Heart left ventricle (tissue), 16 donors: ENCODE measurements around the gene C5orf34. TPM values are rescaled to one million over a fixed set of nuclear protein-coding genes. Genes with fewer than 3 reads are reported as not detected.

ENCODE experiments used
- ATAC-seq, 4 donors: fragments of 200-7000 bp; cut with Tn5 transposase; one replicate each; pipeline ENCODE4 v1.9.1; 2020 to 2022; ENCODE audit warnings: moderate library complexity in 4 of 4, mild to moderate bottlenecking in 3 of 4, moderate number of reproducible peaks in 1 of 4
- DNase-seq, 5 donors: peaks; one replicate each; pipeline ENCODE4 v3.0.0-alpha.2; 2020
- H3K27ac ChIP-seq, 12 donors: fragments of 200-600 bp; sonication (generic) in 4 of 12; one replicate each; pipeline versions ENCODE4 v1.5.0 to v1.8.0; 2016 to 2022; ENCODE audit warnings: mild to moderate bottlenecking in 2 of 12
- H3K27me3 ChIP-seq, 9 donors: fragments of 200-600 bp; sonication (generic) in 2 of 9; one replicate each; pipeline versions ENCODE4 v1.5.1 to v1.8.0; 2016 to 2022; ENCODE audit warnings: mild to moderate bottlenecking in 3 of 9
- H3K36me3 ChIP-seq, 9 donors: fragments of 200-600 bp; sonication (generic) in 2 of 9; one replicate each; pipeline versions ENCODE4 v1.5.0 to v1.8.0; 2018 to 2022; ENCODE audit warnings: mild to moderate bottlenecking in 2 of 9
- H3K4me1 ChIP-seq, 12 donors: fragments of 200-600 bp; sonication (generic) in 4 of 12; one replicate each; pipeline versions ENCODE4 v1.5.0 to v1.8.0; 2016 to 2022; ENCODE audit warnings: mild to moderate bottlenecking in 3 of 12
- H3K4me3 ChIP-seq, 12 donors: fragments of 200-600 bp; sonication (generic) in 4 of 12; one replicate each; pipeline versions ENCODE4 v1.5.0 to v1.8.0; 2017 to 2022; ENCODE audit warnings: mild to moderate bottlenecking in 9 of 12, moderate library complexity in 4 of 12
- H3K9me3 ChIP-seq, 12 donors: fragments of 200-600 bp; sonication (generic) in 4 of 12; one replicate each; pipeline versions ENCODE4 v1.5.0 to v1.8.0; 2016 to 2022; ENCODE audit warnings: mild to moderate bottlenecking in 1 of 12
- CTCF ChIP-seq, 12 donors: fragments of 200-600 bp; sonication (generic) in 4 of 12; IDR thresholded peaks; one replicate each; pipeline versions ENCODE4 v1.5.0 to v1.8.0; 2018 to 2022; ENCODE audit warnings: antibody characterized with exemption in 12 of 12, mild to moderate bottlenecking in 5 of 12
- POLR2A ChIP-seq, 2 donors: fragments of 450-650 bp; IDR thresholded peaks; one replicate each; pipeline ENCODE4 v1.6.1; 2017; ENCODE audit warnings: antibody characterized with exemption in 2 of 2, mild to moderate bottlenecking in 2 of 2, moderate library complexity in 2 of 2
- WGBS, 4 donors: extraction: QIAGEN DNeasy Blood & Tissue Kit in 2 of 4; methylation state at CpG; one replicate each; pipeline versions ENCODE4 v1.1.5 to v1.1.7; 2013 to 2018; 5-methylcytosine and 5-hydroxymethylcytosine counted together
- intact Hi-C, 10 donors: fragments of 100-400 bp; cut with DNase I; formaldehyde crosslinking; loops; one replicate each; pipeline versions ENCODE4 v1.11.1 to v1.14.2; 2022
- polyA plus RNA-seq, 2 donors: library from polyadenylated mRNA; stranded (reverse); fragments of 200-250 nt; gene quantifications; one replicate each; pipeline ENCODE4 v1.2.3, GENCODE V29; 2013
- total RNA-seq, 9 donors: library from RNA; depleted of rRNA in 2 of 9; stranded (reverse); fragments of >200 nt in 2 of 9; fragmentation: NEBNext Ultra II Directional in 3 of 9; extraction: Animal tissue kit (Norgen Biotek cat#: 25700) in 3 of 9; gene quantifications; one replicate each; pipeline versions ENCODE4 v1.1.0 to v1.2.4, GENCODE V29; 2016 to 2023
- donor health status: ischemic (EF 13 %, LVEDD 7.1; RV severe dilation, severe dysfunction).
- donor health status: healthy with polysubstance abuse.
- donor health status: DM: no; HTN: yes; CAD: no.
- donor health status: DM: no; HTN: no; CAD: no.
- donor health status: ischemic (EF 25% LVEDD 6.9; RV normal size, moderate dysfunction).
- donor health status: ischemic (EF 25% LVEDD 5.7; RV mildly dilated, moderate dysfunction).
- donor health status: healthy.
- donor health status: DM: yes; HTN: yes; CAD: no.
- donor health status: ischemic (EF 35%, LVEDD 5.7; RV mildly dilated, moderate dysfunction).
- donor health status: nonischemic (EF 11% LVEDD 7.7; RV severe dilation, severe dysfunction).
- donor health status: DM: yes; HTN: yes; CAD: no.
- donor health status: PGD.
- donor health status: ischemic (EF 29% LVEDD 5.4; RV normal size, mild dysfunction).
- donor health status: nonischemic (EF 23%, LVEDD 6.1; RV moderate dilation, normal function).

Gene C5orf34
- total and polyA plus RNA-seq, 11 donors = 0.19 to 1.6 (median 0.54) TPM

- ATAC-seq = no peak
- H3K27ac ChIP-seq = no peak overlapping the region
- H3K9me3 ChIP-seq = no peaks in the 10 kb centered on the region
- no peak for DNase-seq
- no peak for TF ChIP-seq CTCF (IDR thresholded peaks at IDR 0.05)
- no peak for TF ChIP-seq POLR2A (IDR thresholded peaks at IDR 0.05)
- no peaks in the 10 kb centered on the region for H3K27me3 ChIP-seq
- intact Hi-C loops = no loop called here
- H3K36me3 ChIP-seq = peaks cover 4 to 99% (median 96%) of the 10 kb centered on the region in 9 donors
- no peaks in the 10 kb centered on the region for H3K4me1 ChIP-seq
- H3K4me3 ChIP-seq = no peak overlapping the region
Observed at GRCh38 chr5:43536972-43537371, 22.0 kb upstream of the C5orf34 start.

- no peaks in the 10 kb centered on the region for H3K27me3 ChIP-seq
- peaks cover 4 to 100% (median 96%) of the 10 kb centered on the region in 9 donors for H3K36me3 ChIP-seq
- TF ChIP-seq POLR2A (IDR thresholded peaks at IDR 0.05) (no peak), CTCF (IDR thresholded peaks at IDR 0.05) (no peak)
- intact Hi-C loops = no loop called here
- H3K4me1 ChIP-seq = no peaks in the 10 kb centered on the region
- no peak overlapping the region for H3K4me3 ChIP-seq
- ATAC-seq (no peak), DNase-seq (no peak)
- no peaks in the 10 kb centered on the region for H3K9me3 ChIP-seq
- no peak overlapping the region for H3K27ac ChIP-seq
- WGBS, 4 donors = 71 to 79% (median 79%) methylated on average over 2 of the region's 2 CpGs
Observed at GRCh38 chr5:43533646-43534045, 18.7 kb upstream of the C5orf34 start.

GRCh38 chr5:43530648-43531047 is 15.7 kb upstream of the C5orf34 start:
- Histone ChIP-seq H3K9me3 (no peaks in the 10 kb centered on the region), H3K27me3 (no peaks in the 10 kb centered on the region), H3K4me3 (no peak overlapping the region), H3K4me1 (no peaks in the 10 kb centered on the region), H3K36me3 (peaks cover 4 to 99% (median 87%) of the 10 kb centered on the region in 9 donors), H3K27ac (no peak overlapping the region)
- ATAC-seq = no peak
- 89 to 96% (median 94%) methylated on average over 2 of the region's 2 CpGs for WGBS, 4 donors
- TF ChIP-seq CTCF (IDR thresholded peaks at IDR 0.05) (no peak), POLR2A (IDR thresholded peaks at IDR 0.05) (no peak)
- no peak for DNase-seq
- intact Hi-C loops = loop anchor here in 1 of 10 donors (1.0 kb wide), 1 partner anchor 10 kb away; no protein-coding TSS in a partner anchor

- no peak overlapping the region for H3K4me3 ChIP-seq
- H3K36me3 ChIP-seq = peaks cover 0 to 56% (median 46%) of the 10 kb centered on the region in 9 donors
- no peak for TF ChIP-seq POLR2A (IDR thresholded peaks at IDR 0.05)
- no peak for TF ChIP-seq CTCF (IDR thresholded peaks at IDR 0.05)
- H3K4me1 ChIP-seq = no peaks in the 10 kb centered on the region
- DNase-seq (no peak), ATAC-seq (no peak)
- WGBS, 4 donors = 53 to 68% (median 64%) methylated on average over 2 of the region's 2 CpGs
- intact Hi-C loops = no loop called here
- no peaks in the 10 kb centered on the region for H3K27me3 ChIP-seq
- no peaks in the 10 kb centered on the region for H3K9me3 ChIP-seq
- H3K27ac ChIP-seq = no peak overlapping the region
Observed at GRCh38 chr5:43523662-43524072, 8.7 kb upstream of the C5orf34 start.
